Measurements from ENCODE around the gene CDC14A. TPM values are rescaled to one million over a fixed set of nuclear protein-coding genes. Genes with fewer than 3 reads are reported as not detected.

Gene CDC14A
- total RNA-seq, 6 experiments from 2014 or later = 2.4 to 5.1 (median 3.0) TPM

DNA sequence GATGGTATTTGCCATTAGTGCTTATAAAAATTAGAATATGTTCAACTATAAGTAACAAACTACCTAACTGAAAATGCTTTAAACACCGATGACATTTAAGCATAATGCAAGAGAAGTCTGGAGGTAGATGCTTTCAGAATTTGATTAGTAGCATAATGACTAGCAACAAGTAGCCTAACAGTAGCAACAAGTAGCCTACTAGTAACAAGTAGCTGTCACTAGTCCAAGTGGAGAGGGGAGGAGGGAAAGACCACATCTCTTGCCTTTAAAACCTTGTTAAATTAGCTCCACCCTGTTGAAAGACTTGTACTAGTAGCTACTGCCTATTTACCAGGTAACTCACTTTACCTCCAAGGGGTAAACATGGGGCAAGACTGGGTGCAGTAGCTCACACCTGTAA, 193.5 kb downstream of the CDC14A start:
- TF ChIP-seq, protein P1, sequence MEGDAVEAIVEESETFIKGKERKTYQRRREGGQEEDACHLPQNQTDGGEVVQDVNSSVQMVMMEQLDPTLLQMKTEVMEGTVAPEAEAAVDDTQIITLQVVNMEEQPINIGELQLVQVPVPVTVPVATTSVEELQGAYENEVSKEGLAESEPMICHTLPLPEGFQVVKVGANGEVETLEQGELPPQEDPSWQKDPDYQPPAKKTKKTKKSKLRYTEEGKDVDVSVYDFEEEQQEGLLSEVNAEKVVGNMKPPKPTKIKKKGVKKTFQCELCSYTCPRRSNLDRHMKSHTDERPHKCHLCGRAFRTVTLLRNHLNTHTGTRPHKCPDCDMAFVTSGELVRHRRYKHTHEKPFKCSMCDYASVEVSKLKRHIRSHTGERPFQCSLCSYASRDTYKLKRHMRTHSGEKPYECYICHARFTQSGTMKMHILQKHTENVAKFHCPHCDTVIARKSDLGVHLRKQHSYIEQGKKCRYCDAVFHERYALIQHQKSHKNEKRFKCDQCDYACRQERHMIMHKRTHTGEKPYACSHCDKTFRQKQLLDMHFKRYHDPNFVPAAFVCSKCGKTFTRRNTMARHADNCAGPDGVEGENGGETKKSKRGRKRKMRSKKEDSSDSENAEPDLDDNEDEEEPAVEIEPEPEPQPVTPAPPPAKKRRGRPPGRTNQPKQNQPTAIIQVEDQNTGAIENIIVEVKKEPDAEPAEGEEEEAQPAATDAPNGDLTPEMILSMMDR (IDR thresholded peaks at IDR 0.05) = no peak
- Mint-ChIP-seq H3K27ac (no peak overlapping the region), H3K4me3 (no peak overlapping the region), H3K27me3 (ENCODE audit: insufficient read depth) (peaks cover 34% of the 10 kb centered on the region), H3K36me3 (ENCODE audit: low read depth) (no peaks in the 10 kb centered on the region), H3K4me1 (ENCODE audit: low read depth) (no peaks in the 10 kb centered on the region), H3K9me3 (no peaks in the 10 kb centered on the region)
- no peak for DNase-seq

DNA sequence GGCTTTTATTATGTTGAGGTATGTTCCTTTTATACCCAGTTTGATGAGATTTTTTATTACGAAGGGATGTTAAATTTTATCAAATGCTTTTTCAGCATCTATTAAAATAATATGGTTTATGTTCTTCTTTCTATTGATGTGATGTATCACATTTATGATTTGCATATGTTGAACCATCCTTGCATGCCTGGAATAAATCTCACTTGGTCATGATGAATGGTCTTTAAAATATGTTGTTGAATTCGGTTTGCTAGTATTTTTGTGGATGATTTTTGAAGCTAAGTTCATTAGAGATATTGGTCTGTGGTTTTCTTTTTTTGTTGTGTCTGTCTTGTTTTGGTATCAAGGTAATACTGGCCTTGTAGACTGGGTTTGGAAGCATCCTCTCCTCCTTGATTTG, 199.7 kb downstream of the CDC14A start:
- H3K4me1 Mint-ChIP-seq (ENCODE audit: low read depth) = no peaks in the 10 kb centered on the region
- no peak overlapping the region for H3K4me3 Mint-ChIP-seq
- H3K9me3 Mint-ChIP-seq = peaks cover 29% of the 10 kb centered on the region
- DNase-seq = no peak
- H3K27me3 Mint-ChIP-seq (ENCODE audit: insufficient read depth) = peaks cover 13% of the 10 kb centered on the region
- TF ChIP-seq, protein P1 (IDR thresholded peaks at IDR 0.05) = no peak
- peaks cover 11% of the 10 kb centered on the region; the same call in 1 of the 2 replicates for H3K36me3 Mint-ChIP-seq (ENCODE audit: low read depth)
- no peak overlapping the region for H3K27ac Mint-ChIP-seq

DNA sequence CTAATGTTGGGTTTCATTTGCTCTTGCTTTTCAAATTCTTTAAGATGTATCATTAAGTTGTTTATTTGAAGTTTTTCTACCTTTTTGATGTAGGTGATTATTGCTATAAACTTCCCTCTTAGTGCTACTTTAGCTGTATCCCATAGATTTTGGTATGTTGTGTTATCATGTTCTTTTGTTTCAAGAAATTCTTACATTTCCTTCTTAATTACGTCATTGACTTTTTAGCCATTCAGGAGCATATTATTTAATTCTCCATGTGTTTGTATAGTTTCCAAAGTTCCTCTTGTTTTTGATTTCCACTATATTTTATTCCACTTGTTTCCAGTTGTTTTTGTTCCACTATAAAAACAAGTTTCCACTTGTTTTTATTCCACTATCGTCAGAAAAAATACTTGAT, 200.6 kb downstream of the CDC14A start:
- H3K27me3 Mint-ChIP-seq (ENCODE audit: insufficient read depth) = peaks cover 8% of the 10 kb centered on the region
- H3K4me3 Mint-ChIP-seq = no peak overlapping the region
- peaks cover 33% of the 10 kb centered on the region for H3K9me3 Mint-ChIP-seq

DNA sequence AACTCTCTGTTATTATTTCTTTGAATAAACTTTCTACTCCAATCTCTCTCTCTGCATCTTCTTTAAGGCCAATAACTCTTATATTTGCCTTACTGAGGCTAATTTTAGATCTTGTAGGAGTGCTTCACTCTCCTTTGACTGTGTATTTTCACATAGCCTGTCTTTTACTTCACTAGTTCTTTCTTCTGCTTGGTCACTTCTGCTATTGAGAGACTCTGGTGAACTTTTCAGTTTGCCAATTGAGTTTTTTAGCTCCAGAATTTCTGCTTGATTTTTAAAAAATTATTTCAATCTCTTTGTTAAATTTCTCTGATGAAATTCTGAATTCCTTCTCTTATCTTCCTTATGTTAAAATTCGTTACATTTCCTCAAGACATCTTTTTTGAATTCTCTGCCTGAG, 203.9 kb downstream of the CDC14A start:
- Mint-ChIP-seq H3K4me1 (ENCODE audit: low read depth) (no peaks in the 10 kb centered on the region), H3K27ac (no peak overlapping the region), H3K36me3 (ENCODE audit: low read depth) (peaks cover 11% of the 10 kb centered on the region; the same call in 1 of the 2 replicates), H3K9me3 (peaks cover 33% of the 10 kb centered on the region), H3K27me3 (ENCODE audit: insufficient read depth) (no peaks in the 10 kb centered on the region; the same call in none of the 2 replicates), H3K4me3 (no peak overlapping the region)
- TF ChIP-seq, protein P1 (IDR thresholded peaks at IDR 0.05) = no peak
- no peak for DNase-seq

More for the DNA sequence above, 200.6 kb downstream of the CDC14A start:
- Mint-ChIP-seq H3K27ac (no peak overlapping the region), H3K4me1 (ENCODE audit: low read depth) (no peaks in the 10 kb centered on the region), H3K36me3 (ENCODE audit: low read depth) (peaks cover 11% of the 10 kb centered on the region; the same call in 1 of the 2 replicates)
- no peak for DNase-seq
- TF ChIP-seq, protein P1 (IDR thresholded peaks at IDR 0.05) = no peak

DNA sequence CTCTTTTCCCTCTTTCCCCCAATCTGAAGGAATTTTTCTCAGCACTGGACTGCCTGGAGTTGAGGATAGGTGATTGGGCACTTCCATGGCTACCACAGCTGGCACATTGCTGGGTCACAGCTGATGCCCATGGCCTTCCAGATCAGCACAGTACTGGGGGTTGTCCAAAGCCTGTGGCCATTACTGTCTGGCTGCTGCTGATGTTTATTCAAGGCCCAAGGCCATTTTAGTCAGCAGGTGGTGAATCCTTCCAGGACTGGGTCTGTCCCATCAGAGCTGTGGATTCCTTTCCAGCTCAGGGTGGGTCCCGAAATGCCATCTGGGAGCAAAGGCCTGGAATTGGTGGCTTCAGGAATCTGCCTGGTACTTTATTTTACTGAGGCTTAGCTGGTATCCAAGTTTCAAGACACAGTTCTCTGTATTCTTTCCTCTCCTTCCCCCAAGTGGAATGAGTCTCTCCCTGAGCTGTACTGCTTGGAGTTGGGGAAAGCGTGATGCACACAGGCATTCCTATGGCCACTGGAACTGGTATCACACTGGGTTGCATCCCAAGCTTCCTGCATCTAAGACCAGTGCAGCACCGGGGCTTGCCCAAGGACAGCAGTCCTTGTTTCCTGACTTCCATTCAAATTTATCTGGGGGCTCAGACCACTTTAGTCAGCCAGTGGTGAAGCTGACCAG, 204.8 kb downstream of the CDC14A start:
- H3K4me3 Mint-ChIP-seq = no peak overlapping the region
- TF ChIP-seq, protein P1 (IDR thresholded peaks at IDR 0.05) = no peak
- H3K27me3 Mint-ChIP-seq (ENCODE audit: insufficient read depth) = no peaks in the 10 kb centered on the region; the same call in 1 of the 2 replicates
- H3K9me3 Mint-ChIP-seq = peaks cover 30% of the 10 kb centered on the region
- H3K4me1 Mint-ChIP-seq (ENCODE audit: low read depth) = no peaks in the 10 kb centered on the region
- H3K27ac Mint-ChIP-seq = no peak overlapping the region
- peaks cover 11% of the 10 kb centered on the region; the same call in 1 of the 2 replicates for H3K36me3 Mint-ChIP-seq (ENCODE audit: low read depth)
- DNase-seq = no peak
